ENCODE results near the gene FMO5.
"Not testable (repeated sequence)": the region's sequence is repeated elsewhere in the genome, so short reads cannot be mapped to it uniquely, and the experiment has no call there.

The FMO5 gene

DNA sequence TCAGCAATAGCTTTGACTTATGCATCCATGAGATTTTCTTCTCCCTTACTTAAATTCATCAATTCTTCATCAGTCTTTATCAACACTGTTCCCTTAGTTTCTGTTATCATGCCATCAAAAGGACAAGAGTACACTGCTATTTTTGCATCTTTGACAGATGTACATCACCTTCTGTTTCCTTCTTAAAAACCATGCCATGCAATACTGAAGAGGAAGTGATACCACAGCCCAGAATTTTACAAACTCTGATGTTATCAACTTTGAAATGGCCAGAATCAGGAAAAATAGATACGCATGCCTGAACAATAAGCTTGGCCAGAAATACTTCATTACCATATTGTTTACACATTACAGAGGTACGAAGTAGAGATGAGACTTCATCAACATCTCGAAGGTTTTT, 21.1 kb downstream of the FMO5 start:
- H3K27ac Mint-ChIP-seq: no peak overlapping the region
- H3K4me1 Mint-ChIP-seq (ENCODE audit: low read depth): no peaks in the 10 kb centered on the region
- H3K4me3 Mint-ChIP-seq: no peak overlapping the region
- H3K9me3 Mint-ChIP-seq: no peaks in the 10 kb centered on the region
- no peaks in the 10 kb centered on the region for H3K27me3 Mint-ChIP-seq (ENCODE audit: low read depth)
- no peak for DNase-seq (ENCODE audit: low spot score)
- no peaks in the 10 kb centered on the region for H3K36me3 Mint-ChIP-seq (ENCODE audit: low read depth)

DNA sequence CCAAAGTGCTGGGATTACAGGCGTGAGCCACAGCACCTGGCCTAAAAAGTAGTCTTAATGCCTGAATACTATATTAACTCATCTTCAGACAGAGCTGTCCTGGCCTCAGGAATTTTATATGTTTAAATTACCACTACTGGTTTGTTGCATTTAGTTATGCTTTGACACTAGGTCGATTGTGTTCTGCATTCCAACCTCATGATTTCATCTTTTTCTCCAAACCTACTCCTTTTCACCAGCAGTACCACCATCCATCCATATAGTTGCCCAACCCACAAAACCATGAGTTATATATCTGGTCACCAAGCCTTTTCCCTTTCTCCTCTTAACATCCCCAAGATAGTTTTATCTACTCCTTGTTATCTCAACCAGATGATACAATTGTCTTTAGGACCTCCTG, 22.6 kb downstream of the FMO5 start:
- H3K4me3 Mint-ChIP-seq: no peak overlapping the region
- no peaks in the 10 kb centered on the region for H3K9me3 Mint-ChIP-seq
- H3K4me1 Mint-ChIP-seq (ENCODE audit: low read depth): no peaks in the 10 kb centered on the region
- H3K27ac Mint-ChIP-seq: no peak overlapping the region
- no peak for DNase-seq (ENCODE audit: low spot score)
- no peaks in the 10 kb centered on the region for H3K27me3 Mint-ChIP-seq (ENCODE audit: low read depth)
- no peaks in the 10 kb centered on the region for H3K36me3 Mint-ChIP-seq (ENCODE audit: low read depth)

DNA sequence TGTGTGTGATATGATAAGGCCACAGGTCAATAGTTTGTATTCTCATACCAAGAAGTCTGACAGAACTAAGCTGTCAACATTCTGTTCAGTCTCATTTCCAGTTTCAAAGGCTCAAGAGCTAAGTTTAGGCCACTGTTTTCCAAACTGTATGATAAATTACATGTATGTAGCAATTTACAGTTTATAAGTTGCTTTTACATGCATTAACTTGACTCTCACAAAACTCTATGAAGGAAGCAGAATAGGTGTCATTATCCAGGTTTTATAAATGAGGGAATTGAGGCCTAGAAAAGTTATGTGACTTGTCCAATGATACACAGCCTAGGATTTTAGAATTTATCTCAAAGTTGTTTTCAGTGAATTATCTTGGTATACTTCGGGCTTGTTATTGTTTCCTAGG, 23.4 kb downstream of the FMO5 start:
- H3K36me3 Mint-ChIP-seq (ENCODE audit: low read depth): no peaks in the 10 kb centered on the region

DNA sequence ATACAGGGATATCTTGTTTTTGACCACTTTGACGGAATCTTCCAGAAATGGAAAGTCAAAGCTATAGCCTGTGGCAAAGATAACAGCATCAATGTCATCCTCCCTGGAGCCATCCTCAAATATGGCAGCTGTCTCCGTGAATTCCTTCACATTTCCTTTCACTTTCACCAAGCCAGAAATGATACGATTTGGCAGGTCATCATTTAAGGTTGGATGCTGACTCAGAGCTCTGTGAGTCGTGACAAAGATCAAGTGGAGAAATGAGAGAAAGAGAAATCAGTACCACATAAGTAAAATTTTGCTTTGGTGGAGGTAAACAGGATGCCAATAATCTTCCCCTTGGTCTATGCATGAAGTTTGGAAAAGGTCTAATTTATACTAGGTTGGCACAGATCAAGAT, 23.9 kb downstream of the FMO5 start:
- no peak overlapping the region for H3K4me3 Mint-ChIP-seq
- H3K27ac Mint-ChIP-seq: no peak overlapping the region
- H3K9me3 Mint-ChIP-seq: no peaks in the 10 kb centered on the region
- H3K36me3 Mint-ChIP-seq (ENCODE audit: low read depth): no peaks in the 10 kb centered on the region
- H3K27me3 Mint-ChIP-seq (ENCODE audit: low read depth): no peaks in the 10 kb centered on the region
- no peak for DNase-seq (ENCODE audit: low spot score)
- no peaks in the 10 kb centered on the region for H3K4me1 Mint-ChIP-seq (ENCODE audit: low read depth)

More for the DNA sequence above, 23.4 kb downstream of the FMO5 start:
- no peak for DNase-seq (ENCODE audit: low spot score)
- H3K4me3 Mint-ChIP-seq: no peak overlapping the region
- no peaks in the 10 kb centered on the region for H3K4me1 Mint-ChIP-seq (ENCODE audit: low read depth)
- no peaks in the 10 kb centered on the region for H3K27me3 Mint-ChIP-seq (ENCODE audit: low read depth)
- H3K9me3 Mint-ChIP-seq: no peaks in the 10 kb centered on the region
- no peak overlapping the region for H3K27ac Mint-ChIP-seq

DNA sequence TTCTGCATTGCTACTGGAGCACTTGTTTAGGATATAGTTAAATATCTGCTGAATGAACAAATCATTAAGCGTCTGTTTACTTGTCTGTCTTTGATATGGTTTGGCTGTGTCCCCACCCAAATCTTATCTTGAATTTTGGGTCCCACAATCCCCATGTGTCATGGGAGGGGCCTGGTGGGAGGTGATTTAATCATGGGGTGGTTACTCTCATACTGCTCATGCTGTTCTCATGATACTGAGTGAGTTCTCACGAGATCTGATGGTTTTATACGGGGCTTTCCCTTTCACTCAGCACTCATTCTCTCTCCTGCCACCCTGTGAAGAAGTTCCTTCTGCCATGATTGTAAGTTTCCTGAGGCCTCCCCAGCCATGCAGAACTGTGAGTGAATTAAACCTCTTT, 27.8 kb downstream of the FMO5 start:
- not testable (repeated sequence) for H3K4me3 Mint-ChIP-seq; H3K36me3 Mint-ChIP-seq (ENCODE audit: low read depth); H3K27ac Mint-ChIP-seq; DNase-seq (ENCODE audit: low spot score); H3K9me3 Mint-ChIP-seq; H3K4me1 Mint-ChIP-seq (ENCODE audit: low read depth); H3K27me3 Mint-ChIP-seq (ENCODE audit: low read depth)

DNA sequence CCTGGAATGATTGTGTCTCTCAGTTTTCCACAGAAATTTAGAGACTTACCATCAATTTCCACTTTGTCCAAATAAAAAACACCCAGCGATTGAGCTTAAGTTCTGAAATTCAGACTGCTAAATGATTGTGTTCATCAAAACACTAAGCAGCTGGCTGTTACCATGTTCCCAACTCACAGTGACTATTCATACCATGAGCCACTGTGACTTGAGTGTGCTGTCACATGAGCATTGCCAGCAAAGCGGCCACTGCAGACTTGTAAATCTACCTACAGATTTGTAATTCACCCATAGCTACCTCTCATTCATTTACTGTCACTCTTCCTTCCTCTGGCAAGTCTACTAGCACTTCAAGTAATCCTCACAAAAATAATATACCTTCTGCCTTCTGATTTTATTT, 35.6 kb downstream of the FMO5 start:
- DNase-seq (ENCODE audit: low spot score): no peak
- Mint-ChIP-seq H3K36me3 (ENCODE audit: low read depth) (no peaks in the 10 kb centered on the region), H3K9me3 (no peaks in the 10 kb centered on the region), H3K4me3 (no peak overlapping the region), H3K27ac (no peak overlapping the region), H3K27me3 (ENCODE audit: low read depth) (peaks cover 2% of the 10 kb centered on the region), H3K4me1 (ENCODE audit: low read depth) (no peaks in the 10 kb centered on the region)

DNA sequence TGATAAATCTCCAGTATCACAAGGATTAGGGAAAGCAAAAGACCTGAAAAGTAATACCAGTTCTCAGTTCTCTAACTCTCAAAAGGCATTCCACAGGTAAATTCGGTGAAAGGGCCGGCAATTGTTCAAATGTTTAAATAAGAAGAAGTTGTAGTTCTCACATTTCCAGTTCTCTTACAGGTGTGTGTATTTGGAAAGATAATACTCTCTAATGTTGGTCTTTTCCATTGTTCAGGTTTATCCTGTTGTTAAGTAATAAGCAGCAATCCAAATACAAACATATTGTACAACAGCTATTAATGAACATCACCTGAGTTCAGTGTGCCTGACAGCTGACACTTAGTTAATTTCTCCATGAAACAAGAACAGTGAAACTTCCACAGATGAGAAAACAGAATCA, 39.7 kb downstream of the FMO5 start:
- DNase-seq (ENCODE audit: low spot score): no peak
- peaks cover 5% of the 10 kb centered on the region for H3K27me3 Mint-ChIP-seq (ENCODE audit: low read depth)
- no peaks in the 10 kb centered on the region for H3K9me3 Mint-ChIP-seq
- no peak overlapping the region for H3K4me3 Mint-ChIP-seq
- H3K4me1 Mint-ChIP-seq (ENCODE audit: low read depth): no peaks in the 10 kb centered on the region
- no peaks in the 10 kb centered on the region for H3K36me3 Mint-ChIP-seq (ENCODE audit: low read depth)
- no peak overlapping the region for H3K27ac Mint-ChIP-seq

DNA sequence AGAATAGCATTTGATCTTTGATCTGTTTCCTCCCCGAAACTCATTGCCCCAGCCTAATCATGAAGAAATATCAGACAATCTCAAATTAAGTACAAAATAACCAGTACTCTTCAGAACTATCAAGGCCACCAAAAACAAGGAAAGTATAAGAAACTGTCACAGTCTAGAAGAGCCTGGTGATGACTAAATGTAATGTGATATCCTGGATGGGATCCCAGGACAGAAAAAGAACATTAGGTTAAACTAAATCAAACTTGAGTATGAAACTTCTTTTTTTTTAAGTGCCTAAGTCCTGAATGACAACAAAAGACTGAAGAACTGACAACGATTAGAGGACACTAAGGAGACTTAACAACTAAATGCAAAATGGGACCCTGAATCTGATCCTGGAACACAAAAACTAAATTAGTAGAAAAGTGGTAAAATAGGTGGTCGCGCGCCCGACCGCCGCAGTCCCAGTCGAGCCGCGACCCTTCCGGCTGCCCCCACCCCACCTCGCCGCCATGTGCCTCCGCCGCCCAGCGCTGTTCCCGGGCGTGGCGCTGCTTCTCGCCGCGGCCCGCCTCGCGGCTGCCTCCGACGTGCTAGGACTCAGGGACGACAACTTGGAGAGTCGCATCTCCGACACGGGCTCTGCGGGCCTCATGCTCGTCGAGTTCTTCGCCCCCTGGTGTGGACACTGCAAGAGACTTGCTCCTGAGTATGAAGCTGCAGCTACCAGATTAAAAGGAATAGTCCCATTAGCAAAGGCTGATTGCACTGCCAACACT, 47.3 kb downstream of the FMO5 start:
- Mint-ChIP-seq H3K27me3 (ENCODE audit: low read depth) (peaks cover 31% of the 10 kb centered on the region), H3K36me3 (ENCODE audit: low read depth) (peaks cover 7% of the 10 kb centered on the region), H3K4me3 (no peak overlapping the region), H3K9me3 (no peaks in the 10 kb centered on the region), H3K4me1 (ENCODE audit: low read depth) (peaks cover 9% of the 10 kb centered on the region), H3K27ac (no peak overlapping the region)
- no peak for DNase-seq (ENCODE audit: low spot score)

DNA sequence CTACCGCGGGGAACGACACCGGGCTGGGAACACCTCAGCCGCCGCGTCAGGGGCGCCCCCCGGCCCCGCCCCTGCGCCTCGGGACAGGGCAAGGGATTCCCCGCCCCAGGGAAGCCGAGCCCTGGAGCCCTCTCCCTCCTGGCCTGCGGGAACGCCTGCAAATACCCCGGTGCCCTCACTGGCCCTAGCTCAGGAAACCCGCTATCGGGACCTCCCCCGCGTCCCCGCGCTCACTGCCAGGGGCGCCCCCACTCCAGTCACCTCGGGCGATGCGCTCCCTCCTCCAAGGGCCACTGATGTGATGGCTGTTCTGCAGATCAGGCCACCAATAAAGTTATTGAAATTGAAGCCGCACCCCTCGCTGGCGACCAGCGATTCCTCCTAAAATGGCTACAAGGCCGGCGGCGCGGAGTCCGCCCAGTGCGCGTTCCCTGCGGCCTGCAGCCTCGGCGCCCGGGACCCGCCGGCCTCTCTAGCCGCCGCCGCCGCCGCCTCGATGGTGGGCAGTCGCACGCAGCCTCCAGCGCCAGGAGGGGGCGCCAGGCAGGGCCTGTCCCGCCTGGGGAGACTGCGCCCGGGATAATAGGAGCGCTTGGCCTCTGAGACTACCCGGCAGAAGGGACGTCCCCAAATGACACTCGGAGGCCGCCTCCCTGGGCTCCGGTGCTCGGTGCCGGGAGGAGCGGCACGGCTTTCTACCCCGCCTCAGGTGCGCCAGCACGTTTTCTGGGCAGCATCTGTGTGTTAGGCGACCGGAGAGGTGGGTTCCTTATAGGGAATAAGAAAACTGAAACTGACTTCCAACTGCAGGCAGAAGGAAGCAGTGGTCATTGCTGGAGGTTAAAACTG, 52.7 kb downstream of the FMO5 start, which contains the start of gene PRKAB2:
Gene PRKAB2, minus strand, starts transcription at position 303 of the 849 bp plus-strand sequence. CDS start 326 bp downstream, outside the sequence.
- peak within 1 kb of the TSS; percentile 96 for H3K4me3 Mint-ChIP-seq
- peak; percentile 95 for DNase-seq (ENCODE audit: low spot score)
- H3K36me3 Mint-ChIP-seq (ENCODE audit: low read depth): peaks cover 12% of the 10 kb centered on the region
- peaks cover 7% of the 10 kb centered on the region for H3K27me3 Mint-ChIP-seq (ENCODE audit: low read depth)
- H3K4me1 Mint-ChIP-seq (ENCODE audit: low read depth): peaks cover 29% of the 10 kb centered on the region
- H3K27ac Mint-ChIP-seq: peak within 1 kb of the TSS; percentile 91
- H3K9me3 Mint-ChIP-seq: no peaks in the 10 kb centered on the region

DNA sequence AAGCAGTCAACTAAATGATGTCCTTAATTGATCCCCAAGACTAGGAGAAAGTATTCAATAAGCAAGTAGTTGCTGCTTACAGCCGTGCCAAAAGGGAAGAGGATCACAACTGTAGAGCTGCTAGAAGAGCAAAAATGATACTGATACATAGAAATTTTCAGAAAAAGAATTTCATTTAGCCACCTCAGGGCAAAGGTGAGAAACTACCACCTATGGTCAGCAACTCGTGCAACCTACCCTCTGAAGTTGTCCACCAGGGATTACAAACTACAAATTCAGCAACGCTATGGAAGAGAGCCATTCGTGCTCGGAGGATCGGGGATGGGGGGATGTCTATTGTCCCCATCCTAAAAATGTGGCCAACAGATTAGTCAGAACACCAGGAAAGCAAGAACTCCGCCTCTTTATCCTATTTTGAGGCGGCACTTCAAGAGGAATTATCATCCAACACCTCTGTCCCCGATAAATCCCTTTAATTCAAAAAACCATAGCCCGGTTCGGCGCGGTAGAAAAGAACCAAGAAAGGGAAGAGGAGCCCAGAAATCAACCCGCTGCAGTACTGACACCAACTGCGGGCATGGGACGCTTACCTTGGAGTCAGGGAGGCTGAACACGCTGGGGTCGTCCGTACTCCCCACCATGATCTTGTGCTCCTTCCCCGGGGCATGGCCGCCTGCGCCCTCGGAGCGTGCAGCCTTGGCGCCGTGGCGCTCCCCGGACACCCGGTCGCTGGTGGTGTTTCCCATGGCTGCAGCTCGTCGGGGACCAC, 53.6 kb downstream of the FMO5 start:
- Mint-ChIP-seq H3K4me1 (ENCODE audit: low read depth) (peaks cover 31% of the 10 kb centered on the region), H3K27ac (peak overlapping the region; percentile 82), H3K36me3 (ENCODE audit: low read depth) (peaks cover 14% of the 10 kb centered on the region), H3K9me3 (no peaks in the 10 kb centered on the region), H3K4me3 (peak overlapping the region; percentile 96), H3K27me3 (ENCODE audit: low read depth) (no peaks in the 10 kb centered on the region)
- DNase-seq (ENCODE audit: low spot score): no peak

DNA sequence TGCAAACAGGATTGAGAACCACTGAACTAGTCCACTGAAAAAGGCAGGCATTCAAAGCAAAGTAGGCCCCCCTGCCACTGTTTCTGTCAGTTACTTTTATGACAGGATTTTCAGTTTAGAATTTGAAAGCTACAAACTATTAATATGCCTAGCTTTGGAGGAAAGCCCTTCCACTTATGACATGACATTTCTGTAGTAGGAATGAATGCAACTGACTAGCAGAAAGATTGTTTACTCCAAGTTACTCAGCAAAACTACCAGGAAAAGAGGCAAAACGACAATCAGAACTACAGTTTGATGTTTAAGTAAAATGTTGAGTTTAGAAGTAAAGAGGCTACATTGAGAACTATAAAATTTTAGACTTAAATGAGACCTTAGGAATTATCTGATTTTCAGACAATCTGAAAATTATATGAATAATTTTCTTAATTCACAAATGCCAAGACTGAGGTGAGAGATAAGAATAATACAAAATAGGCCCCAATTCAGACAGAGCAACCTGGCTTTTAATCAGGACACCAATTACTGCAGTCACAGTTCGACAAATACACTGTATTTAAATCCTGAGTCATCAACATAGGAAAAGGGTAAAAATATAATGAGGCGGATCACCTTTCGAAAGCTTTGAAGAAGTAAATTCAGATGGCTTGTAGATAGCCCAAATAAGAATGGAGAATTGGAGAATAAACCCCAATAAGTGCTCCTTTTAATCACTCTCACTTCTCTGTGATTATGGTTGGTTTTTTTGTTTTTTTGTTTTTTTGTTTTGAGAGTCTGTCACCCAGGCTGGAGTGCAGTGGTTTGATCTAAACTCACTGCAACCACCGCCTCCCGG, 55.1 kb downstream of the FMO5 start:
- peak overlapping the region; percentile 17 for H3K27ac Mint-ChIP-seq
- no peak for DNase-seq (ENCODE audit: low spot score)

DNA sequence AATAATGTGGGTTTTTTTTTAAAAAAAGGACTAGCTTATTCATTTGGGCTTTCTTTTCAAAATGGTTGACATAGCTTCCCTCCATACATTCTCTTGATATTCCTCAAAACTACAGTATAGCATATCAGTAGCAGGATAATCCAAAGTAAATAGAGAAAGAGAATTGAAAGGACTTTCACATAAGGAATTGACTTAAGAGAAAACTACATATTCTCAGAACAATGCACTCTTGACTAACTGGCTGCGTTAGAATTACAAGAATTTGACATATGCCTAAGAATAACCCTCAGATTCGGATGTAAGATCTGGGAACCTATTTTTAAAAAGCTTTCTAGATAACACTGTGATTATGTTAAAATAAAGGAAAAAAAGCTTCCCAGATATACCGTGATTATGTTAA, 56.0 kb downstream of the FMO5 start:
- H3K27me3 Mint-ChIP-seq (ENCODE audit: low read depth): no peaks in the 10 kb centered on the region
- H3K9me3 Mint-ChIP-seq: no peaks in the 10 kb centered on the region
- peaks cover 13% of the 10 kb centered on the region for H3K36me3 Mint-ChIP-seq (ENCODE audit: low read depth)
- H3K4me3 Mint-ChIP-seq: no peak overlapping the region
- H3K4me1 Mint-ChIP-seq (ENCODE audit: low read depth): peaks cover 29% of the 10 kb centered on the region
- no peak for DNase-seq (ENCODE audit: low spot score)
- no peak overlapping the region for H3K27ac Mint-ChIP-seq

More for the DNA sequence above, 55.1 kb downstream of the FMO5 start:
- Mint-ChIP-seq H3K9me3 (no peaks in the 10 kb centered on the region), H3K36me3 (ENCODE audit: low read depth) (peaks cover 17% of the 10 kb centered on the region), H3K4me1 (ENCODE audit: low read depth) (peaks cover 32% of the 10 kb centered on the region), H3K4me3 (peak overlapping the region; percentile 96), H3K27me3 (ENCODE audit: low read depth) (no peaks in the 10 kb centered on the region)

DNA sequence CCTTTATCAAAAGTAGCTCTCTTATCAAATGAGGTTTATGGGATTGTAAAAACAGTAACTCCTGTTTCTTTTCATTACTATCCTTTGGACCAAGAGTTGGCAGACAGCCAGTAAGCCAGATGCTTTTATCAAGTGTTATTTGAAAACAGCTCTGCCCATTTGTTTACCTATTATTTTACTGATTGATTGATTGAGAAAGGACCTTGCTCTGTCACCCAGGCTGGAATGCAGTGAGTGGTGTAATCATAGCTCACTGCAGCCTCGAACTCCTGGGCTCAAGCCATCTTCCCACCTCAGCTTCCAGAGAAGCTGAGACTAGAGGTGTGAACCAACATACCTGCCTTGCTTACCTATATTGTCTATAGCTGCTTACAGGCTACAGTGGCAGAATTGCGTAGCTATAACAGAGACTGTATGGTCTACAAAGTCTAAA, 56.5 kb downstream of the FMO5 start:
- no peak overlapping the region for H3K4me3 Mint-ChIP-seq
- H3K27me3 Mint-ChIP-seq (ENCODE audit: low read depth): no peaks in the 10 kb centered on the region

More for the DNA sequence above, 56.5 kb downstream of the FMO5 start:
- Mint-ChIP-seq H3K9me3 (no peaks in the 10 kb centered on the region), H3K4me1 (ENCODE audit: low read depth) (peaks cover 26% of the 10 kb centered on the region), H3K36me3 (ENCODE audit: low read depth) (peaks cover 11% of the 10 kb centered on the region), H3K27ac (no peak overlapping the region)
- DNase-seq (ENCODE audit: low spot score): no peak

Measured in T-helper 2 cell treated with Interferon-gamma antibody and Interleukin-4, amounts not matched to agents 5 μg/mL and 100 μg/mL, for 36 hours (primary cell).